Chondrocyte (in vitro differentiated cells): ENCODE measurements around the gene RBM19. TPM values are rescaled to one million over a fixed set of nuclear protein-coding genes. Genes with fewer than 3 reads are reported as not detected.

Source experiments
- DNase-seq: peaks from one replicate; pipeline ENCODE4 v3.0.0; 2021; ENCODE audit warnings: mixed read lengths, low spot score
- H3K27ac Mint-ChIP-seq: one replicate; pipeline ENCODE4 v1.8.0; 2021; ENCODE audit warnings: mild to moderate bottlenecking, moderate library complexity, mixed read lengths; ENCODE audit not compliant: unreplicated experiment
- H3K27me3 Mint-ChIP-seq: 2 replicates; pipeline ENCODE4 v1.8.0; 2021; ENCODE audit warnings: low read depth, mixed read lengths
- H3K36me3 Mint-ChIP-seq: 2 replicates; pipeline ENCODE4 v1.8.0; 2021; ENCODE audit warnings: low read depth, mixed read lengths
- H3K4me1 Mint-ChIP-seq: 2 replicates; pipeline ENCODE4 v1.8.0; 2021; ENCODE audit warnings: low read depth, mild to moderate bottlenecking, mixed read lengths
- H3K4me3 Mint-ChIP-seq: one replicate; pipeline ENCODE4 v1.8.0; 2021; ENCODE audit warnings: mild to moderate bottlenecking, moderate library complexity, mixed read lengths; ENCODE audit not compliant: unreplicated experiment
- H3K9me3 Mint-ChIP-seq: 2 replicates; pipeline ENCODE4 v1.8.0; 2021; ENCODE audit warnings: low read depth, mixed read lengths
- CTCF ChIP-seq: fragments of 200-600 bp; sonication (generic); IDR thresholded peaks from 2 replicates; pipeline ENCODE4 v1.5.0; 2021; ENCODE audit warnings: antibody characterized with exemption, mild to moderate bottlenecking, moderate library complexity
- total RNA-seq: library from RNA; stranded (reverse); gene quantifications from 3 replicates; pipeline ENCODE4 v1.2.1, GENCODE V29; 2021

The RBM19 gene
- total RNA-seq, 1 donor from 2014 or later, result 16.2 TPM

DNA sequence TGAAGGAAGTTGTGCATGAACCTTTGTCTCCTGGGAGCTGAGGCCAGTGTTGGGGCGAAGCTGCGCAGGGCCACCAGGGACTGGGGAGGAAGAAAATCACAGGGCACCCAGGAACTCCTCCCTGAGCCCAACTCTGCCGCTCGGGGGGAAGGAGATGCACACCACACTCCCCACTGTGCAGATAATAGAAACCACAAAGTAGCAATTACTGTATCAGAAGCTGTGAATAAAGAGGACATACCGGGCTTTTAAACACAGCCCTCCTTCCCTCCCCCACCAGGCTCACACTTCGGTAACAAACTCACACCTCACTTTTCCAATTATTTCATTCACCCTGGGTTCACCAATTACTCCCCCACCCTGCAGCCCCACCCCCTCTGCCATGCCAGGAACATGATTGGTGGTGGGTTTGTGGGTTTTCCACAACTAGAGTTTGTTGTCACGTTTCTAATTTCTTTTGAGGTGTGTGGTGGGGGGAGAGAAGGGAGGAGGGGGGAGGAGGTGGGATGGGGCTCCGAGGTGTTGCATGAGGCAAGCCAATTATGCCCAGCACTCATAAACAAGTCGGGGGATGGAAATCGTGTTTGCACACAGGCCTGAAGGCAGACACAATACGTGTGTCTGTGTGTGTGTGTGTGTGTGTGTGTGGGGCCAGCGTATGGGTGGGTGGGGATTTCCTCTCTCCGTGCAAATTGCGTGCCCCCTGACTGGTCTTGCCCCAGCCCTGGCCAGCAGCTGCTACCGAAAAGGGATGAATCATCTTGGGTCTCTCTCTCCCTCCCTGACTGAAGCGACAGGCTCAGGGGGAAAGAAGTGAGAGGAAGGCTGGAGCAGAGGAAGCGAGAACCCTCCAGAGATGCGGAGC lies 103.3 kb downstream of the RBM19 start:
- TF ChIP-seq CTCF, result no peak
- no peaks in the 10 kb centered on the region for H3K9me3 Mint-ChIP-seq
- no peak for DNase-seq
- H3K4me1 Mint-ChIP-seq, result peaks cover 17% of the 10 kb centered on the region
- H3K36me3 Mint-ChIP-seq, result peaks cover 3% of the 10 kb centered on the region
- no peak overlapping the region for H3K4me3 Mint-ChIP-seq
- no peak overlapping the region for H3K27ac Mint-ChIP-seq
- no peaks in the 10 kb centered on the region for H3K27me3 Mint-ChIP-seq

- H3K27ac Mint-ChIP-seq, result no peak overlapping the region
- peaks cover 17% of the 10 kb centered on the region for H3K4me1 Mint-ChIP-seq
- no peaks in the 10 kb centered on the region for H3K27me3 Mint-ChIP-seq
- H3K9me3 Mint-ChIP-seq, result no peaks in the 10 kb centered on the region
- no peak overlapping the region for H3K4me3 Mint-ChIP-seq
- H3K36me3 Mint-ChIP-seq, result peaks cover 9% of the 10 kb centered on the region
- no peak for TF ChIP-seq CTCF
- DNase-seq, result no peak
These were observed 104.3 kb downstream of the RBM19 start for GRCh38 chr12:113861708-113862312.

DNA sequence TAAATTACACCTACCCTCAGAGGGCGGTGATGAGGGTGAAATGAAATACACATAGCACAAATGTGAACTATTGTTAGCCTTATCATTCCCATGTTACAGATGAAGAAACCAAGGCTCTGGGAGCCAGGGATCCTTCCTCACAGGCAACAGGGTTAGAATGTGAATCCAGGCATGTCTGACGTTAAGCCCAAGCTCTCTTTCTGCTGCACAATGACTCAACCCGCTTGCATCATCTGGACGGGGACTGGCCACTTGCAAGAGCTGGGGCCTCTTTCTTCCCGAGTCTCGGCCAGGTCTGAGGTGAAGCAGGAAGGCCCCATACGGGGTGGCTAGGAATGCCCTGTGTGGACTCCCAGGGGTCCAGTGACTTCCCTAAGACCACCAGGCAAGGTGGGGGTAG lies 105.2 kb downstream of the RBM19 start:
- no peaks in the 10 kb centered on the region for H3K27me3 Mint-ChIP-seq
- H3K4me1 Mint-ChIP-seq, result peaks cover 17% of the 10 kb centered on the region
- H3K27ac Mint-ChIP-seq, result no peak overlapping the region
- no peaks in the 10 kb centered on the region for H3K9me3 Mint-ChIP-seq
- H3K4me3 Mint-ChIP-seq, result no peak overlapping the region
- DNase-seq, result no peak
- H3K36me3 Mint-ChIP-seq, result peaks cover 14% of the 10 kb centered on the region
- no peak for TF ChIP-seq CTCF

DNA sequence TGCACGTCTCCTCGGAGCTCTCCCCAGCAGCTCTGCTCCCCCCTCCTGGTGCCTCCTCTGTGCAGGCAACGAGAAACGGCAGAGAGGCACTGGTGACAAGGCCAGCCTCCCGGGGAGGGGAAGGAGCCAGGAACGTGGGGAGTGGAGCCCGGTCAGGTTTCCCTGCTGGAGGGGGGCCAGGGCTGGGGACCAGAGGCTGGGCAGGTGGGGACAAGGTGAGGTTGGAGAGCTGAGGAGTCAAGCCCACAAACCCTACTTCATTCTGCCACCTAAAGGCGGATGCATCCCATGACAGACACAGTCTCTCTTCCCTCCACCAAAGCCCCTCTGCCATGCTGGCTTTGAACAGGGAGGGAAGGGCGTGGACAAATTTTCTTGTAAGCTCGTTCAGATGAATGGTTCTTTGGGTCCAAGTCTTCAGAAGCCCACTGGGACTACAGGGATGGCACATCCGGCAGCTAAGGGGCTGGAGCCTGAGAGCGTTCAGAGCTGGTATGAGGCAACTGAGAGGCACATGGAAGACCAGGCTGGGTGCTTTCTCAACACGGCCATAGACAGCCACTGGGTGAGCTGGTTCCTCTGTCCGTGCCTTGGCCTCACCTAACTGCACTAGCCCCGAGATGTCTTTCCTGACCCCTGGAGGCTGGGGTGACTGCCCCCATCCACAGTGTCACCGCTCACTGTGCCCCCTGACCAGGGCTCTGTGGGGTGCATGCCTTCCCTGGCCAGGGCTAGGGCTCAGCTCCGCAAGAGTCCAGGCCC lies 105.9 kb downstream of the RBM19 start:
- Mint-ChIP-seq H3K4me1 (peaks cover 17% of the 10 kb centered on the region), H3K4me3 (no peak overlapping the region), H3K36me3 (peaks cover 15% of the 10 kb centered on the region), H3K27me3 (no peaks in the 10 kb centered on the region), H3K27ac (no peak overlapping the region), H3K9me3 (no peaks in the 10 kb centered on the region)
- DNase-seq, result no peak
- peak; percentile 22 for TF ChIP-seq CTCF

DNA sequence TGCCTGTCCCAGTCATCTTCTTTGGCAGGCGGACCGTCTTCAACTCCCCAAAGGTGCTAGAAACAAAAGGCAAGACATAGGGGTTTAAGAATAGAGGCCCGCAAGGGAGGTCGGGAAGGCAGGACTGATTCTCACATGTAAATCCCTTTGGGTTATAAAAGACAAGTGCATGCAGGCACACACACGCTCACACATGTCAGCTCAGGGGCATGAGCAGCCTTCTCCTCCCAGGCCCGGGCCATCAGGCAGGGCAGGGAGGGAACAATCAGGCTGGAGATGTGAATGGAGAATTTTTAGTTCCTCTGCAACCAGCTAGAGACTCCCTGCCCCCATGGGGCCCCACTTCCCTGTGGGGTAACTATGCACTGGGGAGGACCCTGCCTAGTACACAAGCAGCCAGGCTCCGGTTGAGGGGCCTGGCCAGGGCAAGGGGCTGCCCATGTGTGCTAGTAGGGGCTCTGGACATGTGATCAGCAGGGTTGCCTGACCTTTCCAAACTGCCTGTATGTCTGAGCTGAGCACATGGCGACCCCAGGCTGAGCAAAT lies 107.2 kb downstream of the RBM19 start:
- Mint-ChIP-seq H3K4me3 (no peak overlapping the region), H3K4me1 (peaks cover 17% of the 10 kb centered on the region), H3K36me3 (peaks cover 17% of the 10 kb centered on the region)

More for the DNA sequence above, 107.2 kb downstream of the RBM19 start:
- Mint-ChIP-seq H3K27me3 (no peaks in the 10 kb centered on the region), H3K27ac (no peak overlapping the region), H3K9me3 (no peaks in the 10 kb centered on the region)
- no peak for TF ChIP-seq CTCF
- DNase-seq, result no peak
